HL-60 (cell line): Measurements from ENCODE around the gene DNAJC1.

Experiments used
- GABPA ChIP-seq: IDR thresholded peaks from 2 replicates; pipeline ENCODE4 v1.6.1; 2012; ENCODE audit warnings: low read depth
- POLR2AphosphoS5 ChIP-seq: IDR thresholded peaks from 2 replicates; pipeline ENCODE4 v1.6.1; 2012; ENCODE audit warnings: low read depth
- SPI1 ChIP-seq: IDR thresholded peaks from 2 replicates; pipeline ENCODE4 v1.6.1; 2012; ENCODE audit warnings: low read depth, mild to moderate bottlenecking, borderline replicate concordance
- TF ChIP-seq, protein P1 (sequence below): IDR thresholded peaks from one replicate; pipeline ENCODE4 v1.5.1; 2011; ENCODE audit warnings: low read length, control low read depth, inconsistent platforms; ENCODE audit not compliant: insufficient read depth
- TF ChIP-seq, protein P2 (sequence below): IDR thresholded peaks from 2 replicates; pipeline ENCODE4 v1.6.1; 2012; ENCODE audit warnings: low read depth; ENCODE audit not compliant: insufficient replicate concordance

DNA sequence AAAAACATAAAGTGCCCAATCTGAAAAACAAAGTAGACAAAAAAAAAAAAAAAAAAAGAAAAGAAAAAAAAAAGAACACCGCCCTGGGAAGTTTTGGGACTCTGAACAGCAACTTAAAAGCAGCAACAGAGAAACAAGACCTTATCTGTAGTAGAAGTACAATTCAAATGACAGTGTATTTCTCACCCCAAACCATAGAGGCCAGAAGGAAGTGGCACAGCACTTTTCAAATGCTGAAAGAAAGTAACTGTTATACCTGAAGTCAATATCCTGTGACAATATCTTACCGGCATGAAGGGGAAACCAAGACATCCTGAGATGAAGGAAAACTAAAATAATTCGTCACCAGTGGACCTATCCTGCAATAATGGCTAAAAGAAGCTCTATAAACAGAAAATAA is 112.1 kb downstream of the DNAJC1 start:
- TF ChIP-seq, protein P1, sequence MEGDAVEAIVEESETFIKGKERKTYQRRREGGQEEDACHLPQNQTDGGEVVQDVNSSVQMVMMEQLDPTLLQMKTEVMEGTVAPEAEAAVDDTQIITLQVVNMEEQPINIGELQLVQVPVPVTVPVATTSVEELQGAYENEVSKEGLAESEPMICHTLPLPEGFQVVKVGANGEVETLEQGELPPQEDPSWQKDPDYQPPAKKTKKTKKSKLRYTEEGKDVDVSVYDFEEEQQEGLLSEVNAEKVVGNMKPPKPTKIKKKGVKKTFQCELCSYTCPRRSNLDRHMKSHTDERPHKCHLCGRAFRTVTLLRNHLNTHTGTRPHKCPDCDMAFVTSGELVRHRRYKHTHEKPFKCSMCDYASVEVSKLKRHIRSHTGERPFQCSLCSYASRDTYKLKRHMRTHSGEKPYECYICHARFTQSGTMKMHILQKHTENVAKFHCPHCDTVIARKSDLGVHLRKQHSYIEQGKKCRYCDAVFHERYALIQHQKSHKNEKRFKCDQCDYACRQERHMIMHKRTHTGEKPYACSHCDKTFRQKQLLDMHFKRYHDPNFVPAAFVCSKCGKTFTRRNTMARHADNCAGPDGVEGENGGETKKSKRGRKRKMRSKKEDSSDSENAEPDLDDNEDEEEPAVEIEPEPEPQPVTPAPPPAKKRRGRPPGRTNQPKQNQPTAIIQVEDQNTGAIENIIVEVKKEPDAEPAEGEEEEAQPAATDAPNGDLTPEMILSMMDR, result no peak
- TF ChIP-seq GABPA (no peak), POLR2AphosphoS5 (no peak), SPI1 (no peak)
- TF ChIP-seq, protein P2, sequence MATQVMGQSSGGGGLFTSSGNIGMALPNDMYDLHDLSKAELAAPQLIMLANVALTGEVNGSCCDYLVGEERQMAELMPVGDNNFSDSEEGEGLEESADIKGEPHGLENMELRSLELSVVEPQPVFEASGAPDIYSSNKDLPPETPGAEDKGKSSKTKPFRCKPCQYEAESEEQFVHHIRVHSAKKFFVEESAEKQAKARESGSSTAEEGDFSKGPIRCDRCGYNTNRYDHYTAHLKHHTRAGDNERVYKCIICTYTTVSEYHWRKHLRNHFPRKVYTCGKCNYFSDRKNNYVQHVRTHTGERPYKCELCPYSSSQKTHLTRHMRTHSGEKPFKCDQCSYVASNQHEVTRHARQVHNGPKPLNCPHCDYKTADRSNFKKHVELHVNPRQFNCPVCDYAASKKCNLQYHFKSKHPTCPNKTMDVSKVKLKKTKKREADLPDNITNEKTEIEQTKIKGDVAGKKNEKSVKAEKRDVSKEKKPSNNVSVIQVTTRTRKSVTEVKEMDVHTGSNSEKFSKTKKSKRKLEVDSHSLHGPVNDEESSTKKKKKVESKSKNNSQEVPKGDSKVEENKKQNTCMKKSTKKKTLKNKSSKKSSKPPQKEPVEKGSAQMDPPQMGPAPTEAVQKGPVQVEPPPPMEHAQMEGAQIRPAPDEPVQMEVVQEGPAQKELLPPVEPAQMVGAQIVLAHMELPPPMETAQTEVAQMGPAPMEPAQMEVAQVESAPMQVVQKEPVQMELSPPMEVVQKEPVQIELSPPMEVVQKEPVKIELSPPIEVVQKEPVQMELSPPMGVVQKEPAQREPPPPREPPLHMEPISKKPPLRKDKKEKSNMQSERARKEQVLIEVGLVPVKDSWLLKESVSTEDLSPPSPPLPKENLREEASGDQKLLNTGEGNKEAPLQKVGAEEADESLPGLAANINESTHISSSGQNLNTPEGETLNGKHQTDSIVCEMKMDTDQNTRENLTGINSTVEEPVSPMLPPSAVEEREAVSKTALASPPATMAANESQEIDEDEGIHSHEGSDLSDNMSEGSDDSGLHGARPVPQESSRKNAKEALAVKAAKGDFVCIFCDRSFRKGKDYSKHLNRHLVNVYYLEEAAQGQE, result no peak
